AG04449 (cell line): ENCODE data around the gene PLPPR5.

Source experiments
- CTCF ChIA-PET: fragments of 350-600 bp; formaldehyde crosslinking; extraction: SDS; loops from one replicate; lab custom pipeline; 2021; ENCODE audit warnings: antibody characterized with exemption; lab: Yijun Ruan, JAX
- POLR2A ChIA-PET: fragments of 400-600, 350-600 bp; formaldehyde crosslinking; extraction: SDS; loops from one replicate; lab custom pipeline; 2020; ENCODE audit warnings: antibody characterized with exemption, inconsistent platforms; lab: Yijun Ruan, JAX
- DNase-seq: peaks from one replicate; pipeline ENCODE4 v3.0.0-alpha.2; 2010; ENCODE audit warnings: low read depth, low spot score
- H3K4me3 ChIP-seq: 2 replicates; pipeline ENCODE4 v1.5.1; 2011; ENCODE audit warnings: low read depth, mild to moderate bottlenecking, control low read depth, low read length
- TF ChIP-seq, protein P1 (sequence below): IDR thresholded peaks from one replicate; pipeline ENCODE4 v1.5.1; 2011; ENCODE audit warnings: mild to moderate bottlenecking, moderate library complexity, low read length, control low read depth, inconsistent platforms; ENCODE audit not compliant: insufficient read depth; ENCODE audit errors: missing control alignments

The PLPPR5 gene

DNA sequence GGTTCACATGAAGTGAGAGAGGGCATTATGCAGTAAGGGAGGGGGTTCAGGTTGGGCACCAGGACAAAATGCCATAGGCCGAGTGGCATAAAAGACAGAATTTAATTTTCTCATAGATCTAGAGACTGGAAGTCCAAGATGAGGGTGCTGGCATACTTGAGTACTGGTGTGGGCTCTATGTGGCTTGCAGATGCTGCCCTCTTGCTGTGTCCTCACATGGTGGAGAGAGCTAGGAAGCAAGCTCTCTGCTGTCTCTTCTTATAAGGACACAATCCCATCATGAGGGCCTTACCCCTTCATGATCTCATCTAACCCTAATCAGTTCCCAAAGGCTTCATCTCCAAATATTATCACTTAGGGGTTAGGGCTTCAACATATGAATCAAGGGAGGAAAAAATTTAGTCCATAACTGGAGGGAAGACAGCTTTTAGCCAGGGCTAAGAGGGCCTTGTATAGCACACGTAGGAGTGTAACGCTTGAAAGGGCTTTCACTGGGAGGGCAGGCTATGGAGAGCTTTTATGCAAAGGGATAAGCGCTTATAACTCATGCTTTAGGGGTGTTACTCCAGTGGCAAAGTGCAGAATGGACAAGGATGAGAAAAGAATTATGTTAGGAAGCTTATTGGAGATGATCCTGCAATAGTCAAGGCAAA is 64.5 kb downstream of the PLPPR5 start:
- TF ChIP-seq, protein P1, sequence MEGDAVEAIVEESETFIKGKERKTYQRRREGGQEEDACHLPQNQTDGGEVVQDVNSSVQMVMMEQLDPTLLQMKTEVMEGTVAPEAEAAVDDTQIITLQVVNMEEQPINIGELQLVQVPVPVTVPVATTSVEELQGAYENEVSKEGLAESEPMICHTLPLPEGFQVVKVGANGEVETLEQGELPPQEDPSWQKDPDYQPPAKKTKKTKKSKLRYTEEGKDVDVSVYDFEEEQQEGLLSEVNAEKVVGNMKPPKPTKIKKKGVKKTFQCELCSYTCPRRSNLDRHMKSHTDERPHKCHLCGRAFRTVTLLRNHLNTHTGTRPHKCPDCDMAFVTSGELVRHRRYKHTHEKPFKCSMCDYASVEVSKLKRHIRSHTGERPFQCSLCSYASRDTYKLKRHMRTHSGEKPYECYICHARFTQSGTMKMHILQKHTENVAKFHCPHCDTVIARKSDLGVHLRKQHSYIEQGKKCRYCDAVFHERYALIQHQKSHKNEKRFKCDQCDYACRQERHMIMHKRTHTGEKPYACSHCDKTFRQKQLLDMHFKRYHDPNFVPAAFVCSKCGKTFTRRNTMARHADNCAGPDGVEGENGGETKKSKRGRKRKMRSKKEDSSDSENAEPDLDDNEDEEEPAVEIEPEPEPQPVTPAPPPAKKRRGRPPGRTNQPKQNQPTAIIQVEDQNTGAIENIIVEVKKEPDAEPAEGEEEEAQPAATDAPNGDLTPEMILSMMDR: no peak
- ChIA-PET POLR2A (no interaction called here), CTCF (no interaction called here)
- no peak overlapping the region for H3K4me3 ChIP-seq
- DNase-seq: no peak

GRCh38 chr1:98939471-98939870 is 65.2 kb downstream of the PLPPR5 start:
- DNase-seq: no peak
- POLR2A ChIA-PET: no interaction called here
- TF ChIP-seq, protein P1: no peak
- CTCF ChIA-PET: no interaction called here
- H3K4me3 ChIP-seq: no peak overlapping the region

- DNase-seq: no peak
- POLR2A ChIA-PET: no interaction called here
- H3K4me3 ChIP-seq: no peak overlapping the region
- CTCF ChIA-PET: no interaction called here
- TF ChIP-seq, protein P1: no peak
These were observed 67.3 kb downstream of the PLPPR5 start for GRCh38 chr1:98937347-98937746.

GRCh38 chr1:98932184-98932583 is 72.5 kb downstream of the PLPPR5 start:
- no peak for DNase-seq
- H3K4me3 ChIP-seq: no peak overlapping the region
- CTCF ChIA-PET: no interaction called here
- TF ChIP-seq, protein P1: no peak
- POLR2A ChIA-PET: no interaction called here

GRCh38 chr1:98931128-98931835 is 73.4 kb downstream of the PLPPR5 start:
- no peak for DNase-seq
- POLR2A ChIA-PET: no interaction called here
- H3K4me3 ChIP-seq: no peak overlapping the region
- TF ChIP-seq, protein P1: no peak
- CTCF ChIA-PET: no interaction called here

DNA sequence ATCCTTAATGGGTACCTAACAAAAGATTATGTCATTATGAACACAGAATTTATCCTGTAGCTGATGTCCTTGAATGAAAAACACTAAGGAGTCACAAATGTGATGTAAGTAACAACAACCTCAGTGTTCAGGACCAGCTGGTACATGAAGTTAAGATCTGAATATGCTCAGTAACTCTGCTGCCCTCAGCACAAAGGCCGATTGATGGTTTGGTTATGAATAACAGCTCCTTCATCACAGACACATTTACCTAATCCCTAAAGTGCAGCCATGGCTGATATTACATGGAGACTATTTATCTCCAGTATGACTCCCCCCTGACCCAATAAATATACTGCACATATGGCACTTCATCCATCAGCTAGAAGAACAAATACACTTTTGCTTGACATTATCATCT is 75.2 kb downstream of the PLPPR5 start:
- H3K4me3 ChIP-seq: no peak overlapping the region
- ChIA-PET CTCF (interaction anchor here (1.3 kb wide), 1 partner anchor 13 kb away, joined by 3 read pairs; no protein-coding TSS in a partner anchor), POLR2A (no interaction called here)
- no peak for DNase-seq
- TF ChIP-seq, protein P1: no peak
